ENCODE measurements around the gene PI3.

GRCh38 chr20:45176526-45177267 lies 2.0 kb downstream of the PI3 start:
- TF ChIP-seq POLR2A (IDR thresholded peaks at IDR 0.05) (no peak), CTCF (IDR thresholded peaks at IDR 0.05) (no peak)
